GM18867 (cell line): ENCODE measurements around the gene FAM193A.
"Not testable (repeated sequence)": the region's sequence is repeated elsewhere in the genome, so short reads cannot be mapped to it uniquely, and the experiment has no call there.

Experiments
- ATAC-seq: cut with Tn5 transposase; IDR thresholded peaks from one replicate; pipeline ENCODE4 v1.9.1; 2021; ENCODE audit warnings: mild to moderate bottlenecking, moderate library complexity; ENCODE audit not compliant: unreplicated experiment

Gene FAM193A

DNA sequence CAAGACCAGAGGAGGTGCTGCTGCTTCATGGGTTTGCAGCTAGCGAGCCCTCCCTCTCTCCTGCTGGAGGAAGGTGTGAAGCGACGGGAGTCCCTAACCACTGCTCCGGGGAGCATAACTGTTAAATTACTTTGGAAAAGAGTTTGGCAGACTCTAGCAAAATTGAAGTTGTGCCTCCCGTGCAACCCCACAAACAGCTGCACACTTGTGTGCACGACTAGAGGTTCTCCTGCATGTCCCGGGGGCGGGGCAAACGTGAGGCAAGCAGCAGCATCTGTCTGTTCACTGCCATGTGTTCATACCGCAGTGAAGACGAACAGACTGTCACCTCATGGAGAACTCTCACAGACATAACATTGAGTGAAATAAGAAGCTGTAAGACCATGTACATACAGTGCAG lies 185.1 kb downstream of the FAM193A start:
- ATAC-seq: no peak

DNA sequence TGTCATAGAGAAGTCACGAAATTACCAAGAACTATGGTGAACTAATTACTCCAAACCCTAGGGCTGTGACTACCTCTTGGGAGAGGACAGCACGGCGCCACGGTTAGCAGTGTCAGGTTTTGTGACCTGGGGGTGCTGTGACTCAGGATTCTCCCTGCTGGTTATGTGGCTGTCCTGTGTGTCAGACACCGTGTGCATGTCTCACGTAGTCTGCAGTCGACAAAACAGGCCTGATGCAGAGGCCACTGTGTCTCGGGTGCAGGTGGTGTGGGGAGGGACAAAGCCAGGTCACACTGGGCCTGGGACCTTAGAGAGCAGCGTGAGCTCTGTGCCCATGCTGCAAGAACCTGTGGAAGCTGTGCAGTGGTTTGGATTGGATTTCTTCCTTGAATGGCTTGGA lies 185.6 kb downstream of the FAM193A start:
- no peak for ATAC-seq

DNA sequence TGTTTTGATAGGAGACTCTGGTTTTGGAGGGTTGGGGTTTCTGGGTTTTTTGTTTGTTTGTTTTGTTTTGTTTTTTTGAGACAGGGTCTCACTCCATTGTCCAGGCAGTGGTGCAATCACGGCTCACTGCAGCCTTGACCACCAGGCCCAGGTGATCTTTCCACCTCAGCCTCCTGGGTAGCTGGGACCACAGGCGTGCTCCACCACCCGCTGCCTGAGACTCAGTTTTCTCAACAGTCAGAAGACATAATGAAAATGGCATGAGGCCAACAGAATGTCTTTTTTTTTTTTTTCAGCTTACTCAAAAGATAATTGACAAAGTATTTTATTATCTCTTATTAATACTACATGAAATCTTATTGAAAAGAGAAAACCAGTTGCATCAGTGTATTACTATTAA lies 187.3 kb downstream of the FAM193A start:
- ATAC-seq: no peak

DNA sequence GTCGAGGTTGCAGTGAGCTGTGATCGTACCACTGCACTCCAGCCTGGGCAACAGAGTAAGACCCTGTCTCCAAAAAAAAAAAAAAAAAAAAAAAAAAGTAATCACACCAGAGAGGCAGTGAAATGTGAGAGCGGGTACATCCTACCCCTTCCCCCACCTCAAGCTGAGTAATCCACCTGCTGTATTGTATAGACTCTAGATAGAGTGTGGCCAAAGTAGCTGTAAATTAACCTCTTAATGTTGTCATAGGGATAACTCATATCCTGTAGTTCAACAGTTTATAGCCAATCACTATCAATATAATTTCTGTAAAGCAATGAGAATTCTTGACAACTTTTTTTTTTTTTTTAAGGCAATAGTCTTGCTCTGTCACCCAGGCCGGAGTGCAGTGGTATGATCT lies 188.9 kb downstream of the FAM193A start:
- ATAC-seq: no peak

DNA sequence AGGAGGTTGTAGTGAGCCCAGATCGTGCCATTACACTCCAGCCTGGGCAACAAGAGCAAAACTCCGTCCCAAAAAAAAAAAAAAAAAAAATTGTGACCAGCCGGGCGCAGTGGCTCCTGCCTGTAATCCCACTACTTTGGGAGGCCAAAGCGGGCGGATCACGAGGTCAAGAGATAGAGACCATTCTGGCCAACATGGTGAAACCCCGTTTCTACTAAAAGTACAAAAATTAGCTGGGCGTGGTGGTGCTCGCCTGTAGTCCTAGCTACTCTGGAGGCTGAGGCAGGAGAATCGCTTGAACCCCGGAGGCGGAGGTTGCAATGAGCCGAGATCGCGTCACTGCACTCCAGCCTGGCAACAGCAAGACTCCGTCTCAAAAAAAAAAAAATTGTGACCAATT lies 190.4 kb downstream of the FAM193A start:
- ATAC-seq: not testable (repeated sequence)

DNA sequence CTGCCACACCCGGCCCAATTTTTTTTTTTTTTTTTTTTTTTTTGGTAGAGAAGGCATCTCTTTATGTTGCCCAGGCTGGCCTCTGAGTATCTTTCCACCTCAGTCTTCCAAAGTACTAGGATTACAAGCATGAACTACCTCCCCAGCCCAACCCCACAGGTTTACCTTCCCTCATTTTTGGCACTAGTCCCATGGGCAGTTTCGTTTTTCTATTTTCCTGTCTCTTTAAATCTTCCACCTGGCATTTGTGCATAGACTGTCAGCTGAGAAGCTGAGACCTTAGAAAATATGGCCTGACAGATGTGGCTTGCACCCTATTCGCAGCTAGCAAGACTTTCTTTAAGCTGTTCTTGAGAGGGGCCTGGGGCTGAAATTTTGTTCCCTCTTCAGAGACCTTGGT lies 191.8 kb downstream of the FAM193A start:
- no peak for ATAC-seq

DNA sequence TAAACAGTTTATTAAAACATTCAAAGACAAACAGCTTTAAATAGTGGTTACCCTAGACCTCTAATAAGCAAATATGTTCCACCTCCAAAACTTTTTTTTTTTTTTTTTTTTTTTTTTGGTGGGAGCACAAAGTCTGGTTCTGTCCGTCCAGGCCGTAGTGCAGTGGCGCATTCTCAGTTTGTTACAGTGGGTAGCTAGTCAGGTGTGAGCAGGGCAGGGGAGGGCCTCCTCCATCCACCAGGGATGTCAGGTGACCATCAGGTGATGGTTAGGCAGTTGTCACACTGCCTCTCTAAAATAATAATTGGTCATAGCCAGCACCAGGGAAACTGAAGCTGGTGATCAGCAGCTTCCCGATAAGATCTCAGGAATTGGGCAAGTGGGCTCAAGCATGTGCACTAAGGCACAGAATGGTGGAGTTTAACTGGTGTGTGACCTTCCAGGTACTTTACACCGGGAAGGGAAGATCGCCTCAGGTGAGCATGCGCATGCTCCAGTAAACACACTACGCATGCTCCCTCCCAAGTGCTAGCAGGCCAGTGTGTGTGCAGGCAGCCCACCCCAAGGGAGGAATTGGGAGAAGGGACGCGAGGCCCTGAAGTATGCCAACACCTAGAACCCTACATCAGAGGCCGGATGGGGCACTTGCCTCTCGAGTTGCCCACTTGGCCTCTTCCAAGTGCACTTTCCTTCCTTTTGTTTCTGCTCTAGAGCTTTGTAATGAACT lies 192.5 kb downstream of the FAM193A start:
- ATAC-seq: no peak

DNA sequence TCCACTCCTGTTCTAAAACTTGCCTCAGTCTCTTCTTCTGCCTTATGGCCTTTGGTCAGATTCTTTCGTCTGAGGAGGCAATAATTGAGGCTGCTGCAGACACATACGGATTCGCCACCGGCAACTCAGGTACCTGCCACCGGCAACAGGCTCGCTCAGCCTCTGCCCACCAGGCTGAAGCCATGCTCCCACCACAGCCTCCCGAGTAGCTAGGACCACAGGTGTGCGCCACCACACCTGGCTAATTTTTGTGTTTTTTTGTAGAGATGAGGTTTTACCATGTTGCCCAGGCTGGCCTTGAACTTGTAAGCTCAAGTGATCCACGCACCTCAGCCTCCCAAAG lies 193.1 kb downstream of the FAM193A start:
- ATAC-seq: no peak

DNA sequence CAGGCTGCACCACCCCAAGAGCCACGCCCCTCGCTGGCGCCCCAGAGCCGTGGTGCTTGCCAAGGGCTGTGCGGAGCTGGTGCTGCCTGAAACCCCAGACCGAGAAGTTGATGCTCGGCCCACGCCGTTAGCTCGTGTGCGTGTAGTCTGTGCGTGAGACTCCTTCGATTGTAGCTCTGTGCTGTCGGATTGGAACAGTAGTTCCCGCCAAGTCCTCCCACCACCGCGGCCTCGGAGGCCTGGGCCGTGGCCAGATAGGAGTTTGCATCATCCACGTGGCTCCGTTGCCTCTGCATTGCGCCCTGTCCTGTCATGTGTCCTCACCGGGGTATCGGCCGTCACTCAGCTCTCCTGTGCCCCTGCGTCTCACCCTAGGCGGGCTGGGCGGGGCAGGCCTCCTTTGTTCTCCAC lies 195.5 kb downstream of the FAM193A start:
- ATAC-seq: no peak

DNA sequence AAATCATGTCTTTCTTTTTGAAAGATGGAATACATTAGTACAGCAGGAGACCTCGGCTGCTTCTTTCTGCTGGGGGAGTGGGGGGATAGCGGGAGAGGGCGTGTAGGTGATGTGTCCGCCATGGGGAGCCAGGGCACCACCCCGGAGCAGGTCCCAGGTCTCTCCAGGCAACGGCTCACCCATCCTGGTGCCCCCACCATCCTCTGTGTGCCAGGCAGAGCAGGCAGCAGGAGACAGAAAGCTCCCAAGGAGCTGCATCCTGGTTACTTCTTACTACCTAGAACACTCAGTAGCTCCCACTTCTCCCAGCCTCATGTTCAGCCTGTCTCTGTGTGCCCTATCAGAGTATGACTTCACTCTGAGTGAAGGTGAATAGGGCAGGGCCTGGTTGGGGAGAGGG lies 196.1 kb downstream of the FAM193A start:
- no peak for ATAC-seq

DNA sequence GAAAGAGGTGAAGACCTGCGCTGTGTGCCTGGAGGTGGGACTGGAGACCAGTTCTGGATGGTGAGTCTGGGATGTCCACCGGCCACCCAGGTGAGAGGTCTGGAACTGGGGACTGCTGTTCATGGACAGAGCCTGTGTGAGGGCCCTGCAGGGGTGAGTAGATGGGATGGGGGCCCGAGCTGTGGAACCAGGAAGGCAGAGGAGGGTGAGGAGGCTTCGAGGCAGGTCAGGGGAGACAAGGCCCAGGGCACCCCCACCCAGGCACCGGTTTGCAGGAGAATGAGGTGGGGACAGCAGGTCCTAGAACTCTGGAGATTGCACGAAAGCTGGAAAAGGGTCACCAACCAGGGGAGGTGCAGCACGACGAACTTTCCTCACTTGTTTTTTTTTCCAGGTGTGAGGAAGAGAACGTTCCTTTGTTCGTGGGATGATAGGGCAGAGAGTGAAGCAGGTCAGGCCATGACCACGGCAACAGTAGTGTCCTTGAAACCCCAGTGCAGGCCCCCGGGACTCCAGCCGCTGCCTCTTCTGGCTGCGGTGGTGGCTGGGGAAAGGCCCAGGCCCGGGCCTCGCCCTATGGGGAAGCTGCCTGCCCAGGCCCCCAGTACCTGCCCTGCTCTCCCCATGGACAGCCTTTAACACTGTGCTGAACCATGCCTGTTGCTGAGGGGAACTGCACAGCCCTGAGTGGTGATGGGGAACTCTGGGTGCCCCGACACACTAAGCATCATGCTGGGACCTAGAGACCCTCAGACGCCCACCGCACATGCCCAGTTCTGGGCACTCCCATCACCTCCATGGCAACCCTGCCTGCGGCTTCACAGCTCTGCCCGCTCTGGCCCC lies 196.8 kb downstream of the FAM193A start:
- ATAC-seq: no peak

DNA sequence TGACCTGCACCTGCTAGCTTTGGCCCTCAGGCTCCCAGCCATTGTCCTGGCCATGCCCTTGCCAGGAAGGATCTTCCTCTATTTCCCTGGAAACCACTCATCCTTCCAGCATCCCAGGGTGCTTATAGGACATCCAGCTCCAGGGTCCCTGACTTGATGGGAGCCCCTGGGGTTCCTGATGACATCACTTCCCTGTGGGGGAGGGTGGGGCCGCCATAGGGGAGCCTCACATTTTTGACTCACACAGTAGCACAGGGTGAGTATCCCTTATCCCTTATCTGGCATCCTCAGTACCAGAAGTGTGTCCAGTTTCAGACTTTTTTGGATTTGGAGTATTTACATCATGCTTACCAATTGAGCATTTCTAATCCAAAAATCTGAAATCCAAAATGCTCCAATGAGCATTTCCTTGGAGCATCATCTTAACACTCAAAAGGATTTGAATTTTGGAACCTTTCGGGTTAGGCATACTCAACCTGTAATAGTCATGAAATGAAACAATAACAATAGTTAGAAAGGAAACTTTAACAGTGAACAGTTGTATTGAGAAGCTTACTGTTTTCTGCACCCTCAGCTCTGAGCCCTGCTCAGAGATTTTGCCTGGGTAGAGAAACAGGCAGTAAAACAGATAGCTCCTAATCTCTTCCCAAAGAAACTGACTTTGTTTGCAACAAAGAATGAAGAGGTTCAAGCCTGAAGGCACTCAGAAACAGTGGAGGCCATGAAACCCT lies 197.6 kb downstream of the FAM193A start:
- ATAC-seq: no peak

DNA sequence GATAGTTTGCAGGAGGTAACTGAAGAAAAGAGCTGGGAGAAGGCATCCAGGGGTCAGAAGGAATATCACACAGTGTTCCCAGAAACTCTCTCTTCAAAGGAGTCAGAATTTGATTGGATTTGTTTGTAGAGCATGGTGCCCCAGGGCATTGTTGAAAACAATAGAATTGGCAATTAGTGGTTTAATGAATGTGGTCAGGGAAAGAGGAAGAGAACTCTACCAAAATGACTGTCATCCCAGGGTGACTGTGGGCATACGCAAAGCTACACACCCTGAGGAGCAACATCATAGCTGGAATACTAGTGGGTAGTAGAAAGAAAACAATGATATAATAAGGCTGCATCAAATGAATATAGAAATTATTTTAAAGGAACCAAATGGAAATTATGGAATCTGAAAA lies 198.2 kb downstream of the FAM193A start:
- no peak for ATAC-seq

DNA sequence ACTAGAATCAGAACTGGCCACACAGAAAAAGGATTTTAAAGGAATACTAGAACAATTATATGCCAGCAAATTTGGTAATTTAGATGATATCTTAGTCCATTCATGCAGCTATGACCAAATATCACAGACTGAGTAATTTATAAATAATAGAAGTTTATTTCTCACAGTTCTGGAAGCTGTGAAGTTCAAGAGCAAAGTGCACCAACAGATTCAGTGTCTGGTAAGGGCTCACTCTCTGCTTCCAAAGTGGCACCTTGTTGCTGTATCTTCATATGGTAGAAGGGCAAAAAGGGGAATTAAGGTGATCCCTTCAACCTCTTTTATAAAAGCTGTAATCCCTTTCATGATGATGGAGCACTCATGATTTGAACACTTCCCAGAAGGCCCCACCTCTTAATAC lies 199.4 kb downstream of the FAM193A start:
- no peak for ATAC-seq

DNA sequence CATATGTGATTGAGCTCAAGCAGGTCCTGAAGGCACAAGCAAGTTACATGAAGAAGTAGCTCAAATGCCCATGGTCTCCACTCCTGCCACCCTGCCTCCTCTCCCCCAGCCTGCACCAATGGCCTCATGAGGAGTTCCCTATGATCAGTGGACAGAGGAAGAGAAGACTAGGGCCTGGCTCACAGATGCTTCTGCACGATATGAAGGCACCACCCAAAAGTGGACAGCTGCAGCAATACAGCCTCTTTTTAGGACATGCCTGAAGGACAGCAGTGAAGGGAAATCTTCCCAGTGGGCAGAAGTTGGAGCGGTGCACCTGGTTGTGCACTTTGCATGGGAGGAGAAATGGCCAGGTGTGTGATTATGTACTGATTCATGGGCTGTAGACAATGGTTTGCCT lies 201.8 kb downstream of the FAM193A start:
- ATAC-seq: not testable (repeated sequence)

DNA sequence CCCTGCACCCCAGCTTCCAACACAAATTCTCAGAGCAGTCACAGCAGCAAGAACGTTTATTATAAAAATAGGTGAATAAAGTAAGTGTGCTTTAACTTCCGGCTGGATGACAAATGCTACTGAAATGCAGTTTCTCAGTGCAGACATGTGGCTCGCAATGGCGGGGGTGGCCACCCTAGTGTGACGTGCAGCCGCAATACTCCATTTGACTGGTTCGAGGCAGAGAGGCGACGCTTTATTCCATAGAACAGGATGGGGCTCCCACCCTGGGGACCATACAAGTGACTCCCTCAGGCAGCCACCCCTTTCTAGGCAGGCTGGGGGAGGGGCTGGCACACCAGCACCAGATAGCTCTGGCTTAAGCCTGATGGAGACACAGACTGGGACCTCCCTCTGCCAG lies 205.2 kb downstream of the FAM193A start:
- ATAC-seq: no peak

DNA sequence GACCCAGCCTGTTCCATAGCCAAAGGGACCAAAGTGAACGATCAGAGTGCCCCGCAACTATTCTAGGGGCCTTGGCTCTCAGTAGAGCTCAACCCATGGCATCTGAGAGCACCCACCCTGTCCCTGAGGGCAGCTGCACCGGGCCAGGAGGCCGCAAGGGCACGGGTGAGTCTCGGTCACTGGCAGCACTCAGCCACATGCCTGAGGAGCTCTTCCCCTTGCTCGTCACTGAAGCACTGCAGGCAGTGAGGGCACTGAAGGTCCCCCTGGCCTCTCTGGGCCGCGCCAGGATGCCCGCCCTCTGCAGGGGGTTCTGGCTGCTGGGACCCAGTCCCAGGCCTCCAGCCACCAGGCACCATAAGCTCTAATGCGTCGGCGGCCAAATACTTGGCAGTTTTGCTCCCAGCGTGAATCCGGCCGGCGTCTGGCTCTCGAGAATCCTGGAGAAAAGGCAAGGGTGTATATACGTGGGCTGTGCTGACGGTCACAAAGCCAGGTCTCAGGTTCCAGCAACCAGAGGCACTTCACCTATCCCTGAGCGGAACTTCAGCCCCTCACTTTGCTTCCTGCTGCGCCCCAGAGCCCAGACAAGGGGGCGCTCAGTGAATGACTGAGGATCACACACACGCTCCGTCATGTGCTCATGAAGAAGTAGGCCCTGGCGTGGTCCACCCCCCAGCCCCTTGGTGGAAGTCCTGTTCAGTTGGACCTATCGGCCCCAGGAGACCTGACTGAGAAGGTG lies 205.8 kb downstream of the FAM193A start:
- no peak for ATAC-seq

DNA sequence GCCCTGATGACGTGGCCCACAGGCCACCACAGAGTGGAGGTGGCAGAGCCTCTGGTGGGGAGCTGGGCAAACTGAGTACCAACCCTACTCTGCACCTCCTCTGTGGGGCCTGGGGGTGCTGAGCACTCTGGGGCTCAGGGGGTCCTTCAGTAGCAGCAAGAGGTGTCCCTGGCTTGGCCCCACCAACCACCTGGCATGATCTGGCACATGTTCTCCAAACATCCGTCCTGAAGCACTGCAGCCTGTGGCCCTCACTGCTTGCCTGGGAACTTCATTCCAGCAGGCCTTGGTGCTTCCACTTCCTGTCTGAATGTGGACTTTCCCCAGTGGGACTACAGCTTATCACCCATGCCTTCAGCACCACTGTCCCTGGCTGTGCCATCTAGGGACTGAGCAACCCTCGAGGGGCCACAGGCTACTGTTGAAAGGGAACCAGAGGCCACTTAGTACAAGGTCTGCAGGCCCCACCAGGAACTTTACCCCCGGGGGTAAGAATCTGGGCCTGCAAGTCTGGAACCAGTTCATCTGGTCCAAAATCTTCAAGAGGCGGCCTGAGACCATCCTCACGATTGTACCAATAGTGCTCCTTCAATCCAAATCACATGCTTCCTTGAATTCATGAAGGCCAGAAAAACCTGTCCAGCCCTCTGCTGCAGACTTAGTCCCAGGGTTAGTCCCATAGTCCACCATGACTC lies 206.5 kb downstream of the FAM193A start:
- ATAC-seq: no peak

DNA sequence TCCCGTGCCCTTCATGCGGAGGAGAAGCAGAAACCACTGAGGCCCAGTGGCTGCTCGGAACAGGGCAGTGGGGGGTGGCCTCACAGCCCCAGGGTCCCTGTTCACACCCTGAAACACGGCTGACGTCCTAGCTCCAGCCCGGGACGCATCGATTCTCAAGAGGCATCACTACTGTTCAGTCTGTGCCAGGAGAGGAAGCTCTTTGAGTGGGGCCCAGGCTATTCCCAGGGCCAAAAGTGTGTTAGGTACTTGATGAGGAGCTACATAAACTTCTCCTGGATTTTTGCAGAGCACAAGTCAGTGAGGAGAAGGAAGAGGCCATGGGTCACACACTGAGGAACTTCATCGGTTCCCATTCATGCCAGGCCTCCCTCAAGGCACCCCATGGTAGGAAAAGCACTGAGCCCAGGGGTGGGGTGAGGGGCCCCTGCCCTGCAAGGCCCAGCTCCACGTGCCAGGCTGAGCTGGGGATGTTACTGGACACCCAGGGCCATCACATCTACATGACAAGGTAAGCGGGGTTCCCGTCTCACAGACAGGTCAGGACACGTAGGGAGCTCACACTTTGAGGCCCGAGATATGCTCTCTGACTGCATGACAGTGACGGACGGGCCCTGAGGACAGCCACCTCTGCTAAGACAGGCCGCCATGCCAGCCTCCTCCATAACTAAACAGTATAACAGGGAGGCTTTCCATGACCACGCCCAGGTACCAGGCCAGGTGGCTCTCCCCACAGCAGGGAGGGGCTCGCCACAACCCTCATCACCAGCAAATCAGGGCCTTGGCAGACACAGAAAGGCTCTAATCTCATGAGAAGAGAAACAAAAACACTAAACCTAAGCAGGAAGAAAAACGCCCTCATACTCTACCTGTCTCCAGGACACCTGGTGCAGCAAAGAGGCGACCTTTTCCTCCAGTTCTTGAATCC lies 207.3 kb downstream of the FAM193A start:
- ATAC-seq: no peak
